Thyroid gland (tissue), 4 donors: ENCODE data around the gene ZFYVE26. TPM values are rescaled to one million over a fixed set of nuclear protein-coding genes. Genes with fewer than 3 reads are reported as not detected.

Experiments
- DNase-seq, 2 donors: peaks; one replicate each; pipeline ENCODE4 v3.0.0-alpha.2; 2019
- H3K27ac ChIP-seq, 3 donors: fragments of 200-600 bp; sonication (generic); 1 replicate in 2 of 3; 2 replicates in 1 of 3; pipeline ENCODE4 v1.5.1; 2016 to 2019; ENCODE audit warnings: mild to moderate bottlenecking in 1 of 3, moderate library complexity in 1 of 3
- H3K27me3 ChIP-seq: fragments of 200-600 bp; sonication (generic); one replicate; pipeline ENCODE4 v1.5.1; 2019
- H3K36me3 ChIP-seq, 2 donors: fragments of 200-600 bp; sonication (generic); one replicate each; pipeline ENCODE4 v1.5.1; 2016 to 2019
- H3K4me1 ChIP-seq, 2 donors: fragments of 200-600 bp; sonication (generic); one replicate each; pipeline ENCODE4 v1.5.1; 2017 to 2019
- H3K4me3 ChIP-seq, 3 donors: fragments of 200-600 bp; sonication (generic); replicated peaks in 1 of 3; 1 replicate in 2 of 3; 2 replicates in 1 of 3; pipeline ENCODE4 v1.5.1; 2016; ENCODE audit warnings: mild to moderate bottlenecking in 1 of 3
- H3K9me3 ChIP-seq: fragments of 200-600 bp; sonication (generic); one replicate; pipeline ENCODE4 v1.5.1; 2017
- POLR2A ChIP-seq, 2 donors: fragments of 450-650 bp; IDR thresholded peaks; one replicate each; pipeline ENCODE4 v1.6.1; 2017; ENCODE audit warnings: antibody characterized with exemption in 2 of 2, mild to moderate bottlenecking in 2 of 2, moderate library complexity in 1 of 2
- whole genome bisulfite sequencing, 2 donors: methylation state at CpG; one replicate each; pipeline ENCODE4 v1.1.5; 2017; 5-methylcytosine and 5-hydroxymethylcytosine counted together
- intact Hi-C: fragments of 100-400 bp; cut with DNase I; formaldehyde crosslinking; loops from one replicate; pipeline ENCODE4 v1.15.1; 2023
- total RNA-seq, 4 donors: library from RNA; depleted of rRNA; stranded (reverse); fragments of >200 nt; gene quantifications; one replicate each; pipeline ENCODE4 v1.2.3, GENCODE V29; 2016
- TF ChIP-seq, protein P1 (sequence below), 6 experiments: fragments of 200-600 bp in 3 of 6; fragments of 450-650 bp in 3 of 6; sonication (generic) in 3 of 6; IDR thresholded peaks; one replicate each; pipeline ENCODE4 v1.5.1; 2016 to 2019; ENCODE audit warnings: antibody characterized with exemption in 6 of 6, mild to moderate bottlenecking in 2 of 6, inconsistent platforms in 1 of 6, moderate library complexity in 1 of 6

Gene ZFYVE26
- total RNA-seq, 4 donors from 2014 or later: 21.5 to 49.7 (median 37.1) TPM

DNA sequence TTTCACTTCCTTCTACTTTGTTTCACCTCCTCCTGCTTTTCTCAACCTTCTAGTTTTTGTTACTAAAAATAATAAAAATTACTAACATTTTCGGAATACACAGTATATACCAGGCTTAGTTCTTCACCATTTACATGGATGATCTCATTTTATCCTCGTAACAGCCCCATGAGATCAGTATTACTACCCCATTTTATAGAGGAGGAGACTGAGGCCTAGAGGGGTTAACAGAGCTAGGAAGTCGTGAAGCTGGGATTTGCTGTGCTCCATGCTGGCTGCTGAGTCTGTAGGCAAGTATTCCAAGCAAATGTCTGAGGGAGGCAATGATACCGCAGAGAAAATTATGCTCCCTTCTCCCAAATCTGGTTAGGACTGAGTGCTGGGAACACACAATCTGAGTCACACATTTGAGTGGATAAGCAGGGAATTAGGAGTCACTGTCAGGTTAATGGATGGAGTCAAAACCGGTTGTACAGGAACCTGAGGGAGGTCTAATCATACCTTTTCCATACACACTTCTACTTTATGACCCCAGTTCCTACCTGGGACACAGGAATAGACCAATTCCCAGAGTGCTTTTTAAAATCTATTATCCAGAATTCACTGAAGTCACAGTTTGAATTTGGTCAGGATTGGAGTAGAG is 51.1 kb downstream of the ZFYVE26 start:
- peaks cover 53 to 61% of the 10 kb centered on the region in 2 donors for H3K36me3 ChIP-seq
- DNase-seq: no peak
- TF ChIP-seq, protein P1, sequence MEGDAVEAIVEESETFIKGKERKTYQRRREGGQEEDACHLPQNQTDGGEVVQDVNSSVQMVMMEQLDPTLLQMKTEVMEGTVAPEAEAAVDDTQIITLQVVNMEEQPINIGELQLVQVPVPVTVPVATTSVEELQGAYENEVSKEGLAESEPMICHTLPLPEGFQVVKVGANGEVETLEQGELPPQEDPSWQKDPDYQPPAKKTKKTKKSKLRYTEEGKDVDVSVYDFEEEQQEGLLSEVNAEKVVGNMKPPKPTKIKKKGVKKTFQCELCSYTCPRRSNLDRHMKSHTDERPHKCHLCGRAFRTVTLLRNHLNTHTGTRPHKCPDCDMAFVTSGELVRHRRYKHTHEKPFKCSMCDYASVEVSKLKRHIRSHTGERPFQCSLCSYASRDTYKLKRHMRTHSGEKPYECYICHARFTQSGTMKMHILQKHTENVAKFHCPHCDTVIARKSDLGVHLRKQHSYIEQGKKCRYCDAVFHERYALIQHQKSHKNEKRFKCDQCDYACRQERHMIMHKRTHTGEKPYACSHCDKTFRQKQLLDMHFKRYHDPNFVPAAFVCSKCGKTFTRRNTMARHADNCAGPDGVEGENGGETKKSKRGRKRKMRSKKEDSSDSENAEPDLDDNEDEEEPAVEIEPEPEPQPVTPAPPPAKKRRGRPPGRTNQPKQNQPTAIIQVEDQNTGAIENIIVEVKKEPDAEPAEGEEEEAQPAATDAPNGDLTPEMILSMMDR (IDR thresholded peaks at IDR 0.05): no peak
- TF ChIP-seq POLR2A (IDR thresholded peaks at IDR 0.05): no peak
- H3K27ac ChIP-seq: no peak overlapping the region
- no peak overlapping the region for H3K4me3 ChIP-seq
- H3K4me1 ChIP-seq: no peaks in the 10 kb centered on the region
- H3K9me3 ChIP-seq: no peaks in the 10 kb centered on the region
- no peaks in the 10 kb centered on the region for H3K27me3 ChIP-seq
- WGBS, 2 donors: 88 to 90% methylated on average over 5 of the region's 5 CpGs
- intact Hi-C loops: no loop called here

DNA sequence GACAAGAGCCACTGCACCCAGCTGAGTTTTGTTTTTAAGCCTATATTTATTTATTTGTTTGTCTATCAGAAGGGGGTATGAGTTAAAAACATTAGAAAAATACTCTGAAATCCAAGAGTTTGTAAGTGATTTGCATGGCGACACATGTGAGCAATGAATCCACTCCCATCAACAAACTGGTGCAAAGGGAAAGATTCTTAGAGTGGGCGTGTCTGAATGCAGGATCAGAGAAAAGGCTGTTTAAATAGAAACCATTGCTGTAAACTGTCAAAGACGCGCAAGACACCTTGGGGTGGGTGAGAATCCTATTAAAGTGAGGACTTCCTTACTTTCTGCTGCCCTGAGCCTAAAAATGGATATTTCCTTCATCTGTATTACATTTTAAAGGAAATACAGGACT is 51.9 kb downstream of the ZFYVE26 start:
- H3K4me3 ChIP-seq: no peak overlapping the region
- DNase-seq: no peak
- H3K9me3 ChIP-seq: no peaks in the 10 kb centered on the region
- no peaks in the 10 kb centered on the region for H3K4me1 ChIP-seq
- intact Hi-C loops: no loop called here
- H3K27ac ChIP-seq: no peak overlapping the region
- H3K27me3 ChIP-seq: no peaks in the 10 kb centered on the region
- TF ChIP-seq POLR2A (IDR thresholded peaks at IDR 0.05): no peak
- TF ChIP-seq, protein P1 (IDR thresholded peaks at IDR 0.05): no peak
- H3K36me3 ChIP-seq: peaks cover 52 to 63% of the 10 kb centered on the region in 2 donors
- 95% methylated on average over 4 of the region's 4 CpGs for WGBS, 2 donors

DNA sequence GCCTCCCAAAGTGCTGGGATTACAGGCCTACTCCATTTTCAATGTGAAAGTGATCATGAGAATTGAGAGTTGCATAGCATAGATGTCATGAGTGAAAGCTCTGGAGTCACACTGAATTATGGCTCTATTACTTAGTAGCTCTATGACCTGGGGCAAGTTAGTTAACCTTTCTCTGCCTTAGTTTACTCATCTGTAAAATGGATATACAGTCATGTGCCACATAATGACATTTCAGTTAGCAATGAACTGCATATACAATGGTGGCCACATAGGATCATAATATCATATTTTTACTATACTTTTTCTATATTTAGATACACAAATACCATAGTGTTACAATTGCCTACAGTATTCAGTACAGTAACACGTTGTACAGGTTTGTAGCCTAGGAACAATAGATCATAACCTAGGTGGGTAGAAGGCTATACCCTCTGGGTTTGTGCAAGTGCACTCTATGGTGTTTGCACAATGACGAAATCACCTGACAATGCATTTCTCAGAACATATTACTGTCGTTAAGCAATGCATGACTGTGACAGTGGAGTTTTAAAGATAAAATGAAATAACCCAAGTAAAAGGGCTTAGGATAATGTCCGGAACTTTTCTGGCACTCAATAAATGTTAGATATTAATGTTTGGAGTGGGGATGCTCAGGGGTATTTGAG is 53.1 kb downstream of the ZFYVE26 start:
- peaks cover 40 to 52% of the 10 kb centered on the region in 2 donors for H3K36me3 ChIP-seq
- no peaks in the 10 kb centered on the region for H3K27me3 ChIP-seq
- no peaks in the 10 kb centered on the region for H3K9me3 ChIP-seq
- intact Hi-C loops: no loop called here
- H3K27ac ChIP-seq: no peak overlapping the region
- 93 to 96% methylated on average over 4 of the region's 4 CpGs for WGBS, 2 donors
- no peak for TF ChIP-seq POLR2A (IDR thresholded peaks at IDR 0.05)
- TF ChIP-seq, protein P1 (IDR thresholded peaks at IDR 0.05): no peak
- no peak for DNase-seq
- H3K4me1 ChIP-seq: no peaks in the 10 kb centered on the region
- H3K4me3 ChIP-seq: no peak overlapping the region

DNA sequence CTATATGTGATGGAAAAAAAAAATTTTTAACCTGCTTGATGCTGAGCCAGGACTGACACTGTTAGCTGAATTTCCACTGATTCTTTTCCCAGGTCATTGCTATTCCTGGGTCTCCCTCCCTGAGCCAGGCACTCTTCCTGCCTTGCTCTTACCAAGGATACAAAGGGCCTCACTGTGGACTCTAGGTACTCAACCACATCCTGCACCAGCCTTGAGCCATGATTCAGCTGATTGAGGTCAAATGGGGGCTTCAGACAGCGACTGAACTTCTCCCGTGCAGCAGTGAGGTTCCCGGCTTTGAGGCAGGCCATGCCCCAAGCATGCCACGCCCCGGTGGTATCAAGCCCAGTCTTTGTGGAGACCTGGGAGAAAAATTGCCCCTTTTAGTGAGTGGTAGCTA is 54.3 kb downstream of the ZFYVE26 start:
- H3K27me3 ChIP-seq: no peaks in the 10 kb centered on the region
- TF ChIP-seq, protein P1 (IDR thresholded peaks at IDR 0.05): no peak
- no peak for TF ChIP-seq POLR2A (IDR thresholded peaks at IDR 0.05)
- 91 to 96% methylated on average over 5 of the region's 5 CpGs for WGBS, 2 donors
- intact Hi-C loops: no loop called here
- H3K27ac ChIP-seq: no peak overlapping the region
- H3K36me3 ChIP-seq: peaks cover 35 to 42% of the 10 kb centered on the region in 2 donors
- H3K4me1 ChIP-seq: no peaks in the 10 kb centered on the region
- no peak overlapping the region for H3K4me3 ChIP-seq
- no peak for DNase-seq
- no peaks in the 10 kb centered on the region for H3K9me3 ChIP-seq

DNA sequence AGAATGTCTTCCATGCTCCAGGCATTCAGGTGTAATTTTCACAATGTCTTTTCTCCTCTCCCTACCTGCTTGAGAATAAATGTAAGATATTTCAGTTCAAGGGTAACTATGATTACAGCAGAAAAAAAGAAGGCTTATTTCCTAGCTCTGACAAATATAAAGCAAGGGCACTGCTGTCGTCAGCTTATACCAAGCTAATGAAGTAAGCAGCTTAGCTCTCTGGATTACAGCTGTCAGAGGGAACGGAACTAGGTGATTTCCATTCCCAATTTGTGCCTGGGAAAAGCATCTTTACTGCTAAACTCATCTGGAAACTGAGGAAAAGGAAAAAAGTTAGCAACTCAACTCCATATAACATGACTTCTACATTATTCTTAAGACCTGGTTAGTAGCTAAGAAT is 56.5 kb downstream of the ZFYVE26 start:
- peaks cover 17 to 36% of the 10 kb centered on the region in 2 donors for H3K36me3 ChIP-seq

More for the DNA sequence above, 56.5 kb downstream of the ZFYVE26 start:
- intact Hi-C loops: no loop called here
- 96 to 98% methylated on average over 2 of the region's 2 CpGs for WGBS, 2 donors
- H3K4me1 ChIP-seq: no peaks in the 10 kb centered on the region
- no peaks in the 10 kb centered on the region for H3K9me3 ChIP-seq
- DNase-seq: no peak
- no peak overlapping the region for H3K27ac ChIP-seq
- H3K4me3 ChIP-seq: no peak overlapping the region
- TF ChIP-seq, protein P1 (IDR thresholded peaks at IDR 0.05): no peak
- no peak for TF ChIP-seq POLR2A (IDR thresholded peaks at IDR 0.05)
- H3K27me3 ChIP-seq: no peaks in the 10 kb centered on the region
